Left ventricle myocardium inferior (tissue), 1 donor: ENCODE measurements around the gene HNRNPUL1. TPM values are rescaled to one million over a fixed set of nuclear protein-coding genes. Genes with fewer than 3 reads are reported as not detected.
A peak's percentile ranks its signal among the peaks of the same experiment; 100 is the strongest.

Source experiments
- DNase-seq: peaks from one replicate; pipeline ENCODE4 v3.0.0-alpha.2; 2020
- H3K27ac ChIP-seq: fragments of 200-600 bp; replicated peaks from 2 replicates; pipeline ENCODE4 v1.8.0; 2021
- H3K27me3 ChIP-seq: fragments of 200-600 bp; 2 replicates; pipeline ENCODE4 v1.8.0; 2021; ENCODE audit warnings: low read depth
- H3K36me3 ChIP-seq: fragments of 200-600 bp; 2 replicates; pipeline ENCODE4 v1.8.0; 2021
- H3K4me1 ChIP-seq: fragments of 200-600 bp; 2 replicates; pipeline ENCODE4 v1.8.0; 2021
- H3K4me3 ChIP-seq: fragments of 200-600 bp; 2 replicates; pipeline ENCODE4 v1.8.0; 2021; ENCODE audit warnings: mild to moderate bottlenecking, moderate library complexity
- H3K9me3 ChIP-seq: fragments of 200-600 bp; replicated peaks from 2 replicates; pipeline ENCODE4 v1.8.0; 2021
- intact Hi-C: fragments of 100-400 bp; cut with micrococcal nuclease; formaldehyde crosslinking; loops from one replicate; pipeline ENCODE4 v1.11.0; 2022
- total RNA-seq: library from RNA; stranded (reverse); fragmentation: NEBNext Ultra II Directional; extraction: Animal tissue kit (Norgen Biotek cat#: 25700); gene quantifications from one replicate; pipeline ENCODE4 v1.2.1, GENCODE V29; 2021
- TF ChIP-seq, protein P1 (sequence below): fragments of 200-600 bp; IDR thresholded peaks from 2 replicates; pipeline ENCODE4 v1.8.0; 2021; ENCODE audit warnings: antibody characterized with exemption, mild to moderate bottlenecking, borderline replicate concordance
- donor health status: DM: no; HTN: yes; CAD: no; lungs with severe emphysema.

The HNRNPUL1 gene
- total RNA-seq, 1 donor from 2014 or later, result 103 TPM

DNA sequence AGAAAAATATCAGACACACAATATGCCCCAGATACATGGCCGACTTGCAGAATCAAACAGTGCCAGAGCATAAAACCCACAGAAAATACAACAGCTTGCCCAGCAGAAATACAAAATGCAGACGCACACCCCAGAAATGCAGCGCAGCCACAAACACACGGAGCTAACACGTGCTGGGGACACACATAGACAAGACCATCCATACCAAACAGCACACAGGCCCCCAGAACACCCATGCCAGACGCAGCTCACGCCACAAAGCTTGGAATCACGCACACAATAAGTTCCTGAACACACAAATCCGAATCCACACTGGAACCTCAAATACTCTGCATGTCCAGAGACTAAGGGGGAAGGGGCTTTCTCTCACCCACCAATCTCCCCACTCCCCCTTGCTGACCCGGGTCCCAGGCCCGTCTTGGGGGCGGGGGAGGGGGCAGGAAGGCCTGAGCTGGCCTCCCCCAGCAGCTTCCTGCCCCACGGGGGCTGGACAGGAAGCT, 63.0 kb downstream of the HNRNPUL1 start:
- no peak for DNase-seq
- Histone ChIP-seq H3K4me1 (peaks cover 75% of the 10 kb centered on the region), H3K9me3 (no peaks in the 10 kb centered on the region), H3K27ac (peak overlapping the region; percentile 84), H3K27me3 (no peaks in the 10 kb centered on the region), H3K4me3 (peak overlapping the region; percentile 49), H3K36me3 (peaks cover 27% of the 10 kb centered on the region)
- intact Hi-C loops, result no loop called here
- TF ChIP-seq, protein P1, sequence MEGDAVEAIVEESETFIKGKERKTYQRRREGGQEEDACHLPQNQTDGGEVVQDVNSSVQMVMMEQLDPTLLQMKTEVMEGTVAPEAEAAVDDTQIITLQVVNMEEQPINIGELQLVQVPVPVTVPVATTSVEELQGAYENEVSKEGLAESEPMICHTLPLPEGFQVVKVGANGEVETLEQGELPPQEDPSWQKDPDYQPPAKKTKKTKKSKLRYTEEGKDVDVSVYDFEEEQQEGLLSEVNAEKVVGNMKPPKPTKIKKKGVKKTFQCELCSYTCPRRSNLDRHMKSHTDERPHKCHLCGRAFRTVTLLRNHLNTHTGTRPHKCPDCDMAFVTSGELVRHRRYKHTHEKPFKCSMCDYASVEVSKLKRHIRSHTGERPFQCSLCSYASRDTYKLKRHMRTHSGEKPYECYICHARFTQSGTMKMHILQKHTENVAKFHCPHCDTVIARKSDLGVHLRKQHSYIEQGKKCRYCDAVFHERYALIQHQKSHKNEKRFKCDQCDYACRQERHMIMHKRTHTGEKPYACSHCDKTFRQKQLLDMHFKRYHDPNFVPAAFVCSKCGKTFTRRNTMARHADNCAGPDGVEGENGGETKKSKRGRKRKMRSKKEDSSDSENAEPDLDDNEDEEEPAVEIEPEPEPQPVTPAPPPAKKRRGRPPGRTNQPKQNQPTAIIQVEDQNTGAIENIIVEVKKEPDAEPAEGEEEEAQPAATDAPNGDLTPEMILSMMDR, result no peak

DNA sequence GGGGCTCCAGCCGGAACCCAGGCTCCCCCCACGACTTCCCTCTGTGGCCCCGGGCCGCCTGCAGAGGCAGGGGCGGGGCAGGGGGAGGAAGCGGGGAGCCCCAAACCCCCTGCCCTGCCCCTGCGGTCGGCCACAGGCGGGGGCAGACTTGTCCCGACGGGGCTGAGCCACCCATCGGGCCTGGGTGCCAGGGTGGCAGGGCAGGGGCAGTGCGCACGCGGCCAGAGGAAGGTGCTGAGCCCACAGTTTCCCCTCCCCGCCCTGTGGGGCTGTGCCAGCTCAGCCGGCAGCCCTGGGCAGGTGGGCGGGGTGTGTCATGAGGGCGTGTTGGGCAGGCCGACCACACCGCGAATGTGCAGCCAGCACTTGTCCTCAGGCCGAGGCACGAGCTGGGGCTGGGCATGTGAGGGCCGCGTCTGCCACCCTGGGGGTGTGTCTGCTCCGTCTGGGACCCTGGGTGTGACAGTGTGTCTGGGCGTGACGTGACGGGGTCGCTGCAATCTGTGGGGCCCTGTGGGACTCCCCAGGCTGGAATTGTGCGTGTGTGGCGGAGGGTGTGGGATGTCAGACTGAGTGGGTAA, 63.5 kb downstream of the HNRNPUL1 start:
- H3K27ac ChIP-seq, result peak overlapping the region; percentile 84
- no peaks in the 10 kb centered on the region for H3K27me3 ChIP-seq
- TF ChIP-seq, protein P1, result no peak
- DNase-seq, result peak; percentile 76
- H3K9me3 ChIP-seq, result no peaks in the 10 kb centered on the region
- peaks cover 70% of the 10 kb centered on the region for H3K4me1 ChIP-seq
- H3K36me3 ChIP-seq, result peaks cover 29% of the 10 kb centered on the region
- intact Hi-C loops, result no loop called here
- peak overlapping the region; percentile 49 for H3K4me3 ChIP-seq

DNA sequence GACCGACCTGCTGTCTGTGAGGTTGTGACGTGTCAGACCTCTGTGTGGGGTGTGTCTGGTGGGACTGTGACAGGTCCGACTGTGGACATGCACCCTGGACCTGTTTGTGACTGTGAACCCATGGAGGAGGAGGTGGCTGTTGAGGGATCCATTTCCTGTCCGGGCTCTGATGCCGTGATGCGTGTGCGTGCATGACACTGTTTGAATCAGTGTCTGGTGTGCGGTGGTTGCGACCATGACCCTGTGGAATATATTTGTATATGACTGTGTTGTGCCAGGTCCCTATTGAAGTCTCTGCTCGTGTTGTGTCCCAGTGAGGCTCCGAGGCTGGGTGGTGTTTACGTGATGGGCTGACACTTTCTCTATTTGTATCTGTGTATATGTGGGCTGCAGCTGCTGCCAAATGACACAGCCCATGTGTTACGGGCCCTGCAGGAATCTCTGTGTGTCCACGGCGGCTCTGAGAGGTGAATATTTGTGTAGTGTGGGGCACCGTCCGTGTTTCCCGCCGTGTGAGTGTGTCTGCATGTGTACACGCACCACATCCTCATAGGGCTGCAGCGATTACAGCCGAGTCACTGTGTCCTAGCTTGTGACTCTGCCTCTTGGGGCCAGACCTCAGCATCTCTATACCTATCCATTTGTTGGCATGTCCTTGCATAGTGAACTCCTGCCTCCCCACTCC, 64.1 kb downstream of the HNRNPUL1 start:
- peak overlapping the region; percentile 84 for H3K27ac ChIP-seq

DNA sequence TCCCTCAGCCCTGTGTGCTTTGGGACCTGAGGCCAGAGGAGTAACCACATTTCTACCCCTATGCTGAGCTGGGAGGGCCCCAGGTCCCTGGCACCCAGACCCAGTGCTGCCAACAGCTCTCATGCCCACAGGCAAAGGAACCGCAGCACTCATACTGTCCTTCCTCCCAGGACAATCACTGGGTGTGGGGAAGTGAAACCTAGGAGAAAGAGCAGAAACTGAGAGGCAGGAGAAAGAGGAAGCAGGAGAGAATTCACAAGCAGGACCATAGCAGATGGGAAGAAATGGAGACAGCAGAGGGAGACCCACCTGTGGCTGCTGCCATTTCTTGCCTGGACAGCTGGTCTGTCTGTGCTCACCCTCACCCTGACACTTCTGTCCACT, 64.7 kb downstream of the HNRNPUL1 start:
- no peak for DNase-seq
- Histone ChIP-seq H3K27me3 (no peaks in the 10 kb centered on the region), H3K36me3 (peaks cover 29% of the 10 kb centered on the region), H3K4me1 (peaks cover 58% of the 10 kb centered on the region), H3K27ac (peak overlapping the region; percentile 84), H3K9me3 (no peaks in the 10 kb centered on the region), H3K4me3 (peak overlapping the region; percentile 49)
- TF ChIP-seq, protein P1, result no peak
- intact Hi-C loops, result no loop called here

More for the DNA sequence above, 64.1 kb downstream of the HNRNPUL1 start:
- no peaks in the 10 kb centered on the region for H3K27me3 ChIP-seq
- H3K4me3 ChIP-seq, result peak overlapping the region; percentile 49
- DNase-seq, result no peak
- intact Hi-C loops, result no loop called here
- H3K9me3 ChIP-seq, result no peaks in the 10 kb centered on the region
- H3K4me1 ChIP-seq, result peaks cover 63% of the 10 kb centered on the region
- TF ChIP-seq, protein P1, result no peak
- H3K36me3 ChIP-seq, result peaks cover 29% of the 10 kb centered on the region

DNA sequence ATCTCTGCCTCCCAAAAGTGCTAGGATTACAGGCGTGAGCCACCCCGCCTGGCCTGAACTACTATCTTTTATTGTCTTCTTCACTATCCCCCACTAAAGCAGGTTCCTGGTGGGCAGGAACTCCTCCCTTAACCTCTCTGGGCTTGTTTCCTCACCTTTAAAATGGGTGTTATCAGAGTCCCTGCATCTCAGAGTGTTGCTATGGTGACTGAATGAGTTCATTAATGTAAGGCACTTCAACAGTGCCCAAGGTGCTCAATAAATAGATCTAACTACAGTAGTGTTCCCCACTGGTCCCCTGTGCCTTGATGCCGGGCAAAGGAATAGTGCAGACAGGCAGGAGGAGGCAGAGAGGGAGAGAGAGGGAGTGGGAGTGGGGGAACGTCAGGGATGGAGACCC, 66.3 kb downstream of the HNRNPUL1 start:
- TF ChIP-seq, protein P1, result no peak
- Histone ChIP-seq H3K36me3 (peaks cover 29% of the 10 kb centered on the region), H3K4me3 (no peak overlapping the region), H3K4me1 (peaks cover 52% of the 10 kb centered on the region), H3K27ac (no peak overlapping the region), H3K27me3 (no peaks in the 10 kb centered on the region), H3K9me3 (no peaks in the 10 kb centered on the region)
- intact Hi-C loops, result no loop called here
- DNase-seq, result no peak
